Ishikawa (cell line): ENCODE measurements around the gene MRPL36.

Source experiments
- CEBPB ChIP-seq: IDR thresholded peaks from 2 replicates; pipeline ENCODE4 v1.6.1; 2012
- CREB1 ChIP-seq: IDR thresholded peaks from 2 replicates; pipeline ENCODE4 v1.6.1; 2012; ENCODE audit warnings: low read depth
- EGR1 ChIP-seq: IDR thresholded peaks from 2 replicates; pipeline ENCODE4 v1.6.1; 2012
- EP300 ChIP-seq: IDR thresholded peaks from 2 replicates; pipeline ENCODE4 v1.6.1; 2012; ENCODE audit warnings: borderline replicate concordance
- FOXM1 ChIP-seq: IDR thresholded peaks from 2 replicates; pipeline ENCODE4 v1.6.1; 2012; ENCODE audit warnings: low read depth, borderline replicate concordance
- NFIC ChIP-seq: IDR thresholded peaks from 2 replicates; pipeline ENCODE4 v1.6.1; 2012
- RAD21 ChIP-seq: IDR thresholded peaks from 2 replicates; pipeline ENCODE4 v1.6.1; 2012; ENCODE audit warnings: low read depth
- TAF1 ChIP-seq: IDR thresholded peaks from 2 replicates; pipeline ENCODE4 v1.6.1; 2012; ENCODE audit warnings: low read depth, mild to moderate bottlenecking
- TCF12 ChIP-seq: IDR thresholded peaks from 2 replicates; pipeline ENCODE4 v1.6.1; 2012; ENCODE audit warnings: low read depth
- TEAD4 ChIP-seq: IDR thresholded peaks from 2 replicates; pipeline ENCODE4 v1.6.1; 2012
- YY1 ChIP-seq: IDR thresholded peaks from 2 replicates; pipeline ENCODE4 v1.6.1; 2012; ENCODE audit warnings: low read depth
- ZBTB7A ChIP-seq: IDR thresholded peaks from 2 replicates; pipeline ENCODE4 v1.6.1; 2012; ENCODE audit warnings: low read depth
- TF ChIP-seq, protein P1 (sequence below): IDR thresholded peaks from 2 replicates; pipeline ENCODE4 v1.6.1; 2012
- TF ChIP-seq, protein P2 (sequence below): IDR thresholded peaks from 2 replicates; pipeline ENCODE4 v1.6.1; 2012; ENCODE audit warnings: low read depth, mild to moderate bottlenecking
- TF ChIP-seq, protein P3 (sequence below): IDR thresholded peaks from 2 replicates; pipeline ENCODE4 v1.6.1; 2012

MRPL36 gene

DNA sequence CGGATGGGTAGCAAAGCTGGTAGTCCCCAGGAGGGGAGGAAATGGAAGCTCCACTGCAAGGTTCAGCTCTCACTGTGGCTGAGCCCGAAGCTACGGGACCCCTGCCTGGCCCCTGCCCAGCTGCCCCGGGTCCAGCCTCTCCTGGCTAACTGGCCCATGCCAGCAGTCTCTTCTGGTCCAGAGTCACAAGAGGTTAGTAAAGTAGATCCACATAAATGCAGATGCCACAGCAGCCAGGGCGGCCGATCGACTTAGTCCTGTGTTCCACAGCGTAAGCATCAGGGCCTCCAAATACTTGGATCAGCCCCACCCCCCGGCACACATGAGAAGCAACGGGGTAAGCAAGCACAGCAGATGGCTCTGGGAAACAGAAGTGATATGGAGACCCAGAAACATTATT lies 42.1 kb downstream of the MRPL36 start:
- no peak for TF ChIP-seq RAD21
- no peak for TF ChIP-seq YY1
- no peak for TF ChIP-seq TEAD4
- TF ChIP-seq, protein P1, sequence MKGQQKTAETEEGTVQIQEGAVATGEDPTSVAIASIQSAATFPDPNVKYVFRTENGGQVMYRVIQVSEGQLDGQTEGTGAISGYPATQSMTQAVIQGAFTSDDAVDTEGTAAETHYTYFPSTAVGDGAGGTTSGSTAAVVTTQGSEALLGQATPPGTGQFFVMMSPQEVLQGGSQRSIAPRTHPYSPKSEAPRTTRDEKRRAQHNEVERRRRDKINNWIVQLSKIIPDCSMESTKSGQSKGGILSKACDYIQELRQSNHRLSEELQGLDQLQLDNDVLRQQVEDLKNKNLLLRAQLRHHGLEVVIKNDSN: no peak
- TF ChIP-seq EP300: no peak
- TF ChIP-seq, protein P2, sequence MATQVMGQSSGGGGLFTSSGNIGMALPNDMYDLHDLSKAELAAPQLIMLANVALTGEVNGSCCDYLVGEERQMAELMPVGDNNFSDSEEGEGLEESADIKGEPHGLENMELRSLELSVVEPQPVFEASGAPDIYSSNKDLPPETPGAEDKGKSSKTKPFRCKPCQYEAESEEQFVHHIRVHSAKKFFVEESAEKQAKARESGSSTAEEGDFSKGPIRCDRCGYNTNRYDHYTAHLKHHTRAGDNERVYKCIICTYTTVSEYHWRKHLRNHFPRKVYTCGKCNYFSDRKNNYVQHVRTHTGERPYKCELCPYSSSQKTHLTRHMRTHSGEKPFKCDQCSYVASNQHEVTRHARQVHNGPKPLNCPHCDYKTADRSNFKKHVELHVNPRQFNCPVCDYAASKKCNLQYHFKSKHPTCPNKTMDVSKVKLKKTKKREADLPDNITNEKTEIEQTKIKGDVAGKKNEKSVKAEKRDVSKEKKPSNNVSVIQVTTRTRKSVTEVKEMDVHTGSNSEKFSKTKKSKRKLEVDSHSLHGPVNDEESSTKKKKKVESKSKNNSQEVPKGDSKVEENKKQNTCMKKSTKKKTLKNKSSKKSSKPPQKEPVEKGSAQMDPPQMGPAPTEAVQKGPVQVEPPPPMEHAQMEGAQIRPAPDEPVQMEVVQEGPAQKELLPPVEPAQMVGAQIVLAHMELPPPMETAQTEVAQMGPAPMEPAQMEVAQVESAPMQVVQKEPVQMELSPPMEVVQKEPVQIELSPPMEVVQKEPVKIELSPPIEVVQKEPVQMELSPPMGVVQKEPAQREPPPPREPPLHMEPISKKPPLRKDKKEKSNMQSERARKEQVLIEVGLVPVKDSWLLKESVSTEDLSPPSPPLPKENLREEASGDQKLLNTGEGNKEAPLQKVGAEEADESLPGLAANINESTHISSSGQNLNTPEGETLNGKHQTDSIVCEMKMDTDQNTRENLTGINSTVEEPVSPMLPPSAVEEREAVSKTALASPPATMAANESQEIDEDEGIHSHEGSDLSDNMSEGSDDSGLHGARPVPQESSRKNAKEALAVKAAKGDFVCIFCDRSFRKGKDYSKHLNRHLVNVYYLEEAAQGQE: no peak
- TF ChIP-seq FOXM1: no peak
- no peak for TF ChIP-seq CEBPB

DNA sequence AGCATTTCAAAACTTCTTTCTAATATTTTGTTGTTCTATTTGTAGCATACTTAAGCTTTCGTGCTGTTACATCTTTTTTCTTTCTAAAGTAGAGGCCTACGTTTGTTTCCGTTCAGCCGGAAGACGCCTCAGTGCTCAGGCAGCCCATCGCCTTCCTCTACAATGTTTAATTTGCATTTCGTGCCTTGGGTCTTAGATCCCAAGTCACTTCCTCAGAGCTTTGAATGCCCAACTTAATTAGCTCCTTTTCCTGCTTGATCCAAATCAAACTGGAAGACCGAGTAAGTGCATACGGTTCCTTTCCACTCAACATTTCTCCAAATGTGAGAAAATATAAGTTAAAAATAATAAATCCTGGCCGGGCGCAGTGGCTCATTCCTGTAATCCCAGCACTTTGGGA lies 43.2 kb downstream of the MRPL36 start:
- no peak for TF ChIP-seq FOXM1
- no peak for TF ChIP-seq ZBTB7A
- no peak for TF ChIP-seq EGR1
- TF ChIP-seq EP300: no peak
- TF ChIP-seq TAF1: no peak
- TF ChIP-seq TEAD4: no peak
- no peak for TF ChIP-seq TCF12

DNA sequence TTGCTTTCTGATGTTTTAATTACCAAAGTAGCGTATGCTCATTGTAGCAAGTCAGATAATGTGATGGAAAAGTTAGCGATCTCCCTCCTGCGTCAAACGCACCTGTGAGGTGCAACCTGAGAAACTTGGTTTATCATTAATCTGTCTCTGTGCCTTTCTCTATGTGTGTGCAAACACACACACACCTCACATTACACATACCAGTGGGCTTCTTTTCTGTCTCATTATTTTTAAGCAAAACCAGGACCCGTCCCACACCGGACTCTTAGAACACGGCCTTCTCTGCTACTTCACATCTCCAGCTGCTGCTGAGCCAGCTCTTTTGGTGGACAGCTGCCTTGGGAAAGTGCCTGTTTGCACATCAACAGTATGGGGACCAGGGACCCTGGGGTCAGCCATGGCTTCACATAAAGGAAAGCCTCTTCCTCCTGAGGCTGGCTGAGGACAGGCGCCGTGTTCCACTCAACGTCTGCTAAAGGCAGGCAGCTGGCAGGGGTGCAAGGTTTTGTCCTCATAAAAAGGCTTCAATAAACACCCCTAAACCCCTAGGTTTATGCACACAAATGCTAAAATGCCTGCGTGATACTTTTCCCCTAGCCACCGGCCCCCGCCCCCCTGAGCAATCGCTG lies 44.2 kb downstream of the MRPL36 start:
- no peak for TF ChIP-seq EP300
- TF ChIP-seq, protein P2: no peak
- no peak for TF ChIP-seq EGR1
- no peak for TF ChIP-seq CREB1
- TF ChIP-seq TCF12: no peak
- no peak for TF ChIP-seq RAD21

DNA sequence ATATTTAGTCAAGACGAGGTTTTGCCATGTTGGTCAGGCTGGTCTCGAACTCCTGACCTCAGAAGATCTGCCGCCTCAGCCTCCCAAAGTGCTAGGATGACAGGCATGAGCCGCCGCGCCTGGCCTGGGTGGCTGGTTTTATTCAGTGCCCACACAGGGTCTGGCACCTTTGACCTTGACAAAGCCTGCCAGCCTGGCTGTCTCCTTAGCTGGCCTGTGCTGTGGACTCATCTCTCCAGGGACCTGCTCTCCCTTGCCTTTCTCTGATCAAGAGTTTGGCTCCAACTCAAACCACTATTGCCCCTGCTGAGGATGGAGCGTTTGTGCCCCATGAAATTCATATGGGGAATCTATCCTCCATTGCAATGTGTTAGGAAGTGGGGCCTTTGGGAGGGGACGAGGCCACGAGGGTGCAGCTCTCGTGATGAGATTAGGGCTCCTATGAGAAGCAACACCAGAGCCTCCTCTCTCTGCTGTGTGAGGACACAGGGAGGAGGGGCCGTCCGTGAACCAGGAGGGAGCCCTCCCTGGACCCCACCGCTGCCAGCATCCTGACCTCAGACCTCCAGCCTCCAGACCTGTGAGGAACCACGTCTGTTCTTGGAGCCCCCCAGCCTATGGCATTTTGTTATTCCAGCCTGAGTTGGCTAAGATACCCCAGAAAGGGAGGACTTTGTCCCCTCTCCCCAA lies 45.0 kb downstream of the MRPL36 start:
- TF ChIP-seq TAF1 (no peak), RAD21 (no peak), CEBPB (no peak), EGR1 (no peak)
- TF ChIP-seq, protein P1: no peak

DNA sequence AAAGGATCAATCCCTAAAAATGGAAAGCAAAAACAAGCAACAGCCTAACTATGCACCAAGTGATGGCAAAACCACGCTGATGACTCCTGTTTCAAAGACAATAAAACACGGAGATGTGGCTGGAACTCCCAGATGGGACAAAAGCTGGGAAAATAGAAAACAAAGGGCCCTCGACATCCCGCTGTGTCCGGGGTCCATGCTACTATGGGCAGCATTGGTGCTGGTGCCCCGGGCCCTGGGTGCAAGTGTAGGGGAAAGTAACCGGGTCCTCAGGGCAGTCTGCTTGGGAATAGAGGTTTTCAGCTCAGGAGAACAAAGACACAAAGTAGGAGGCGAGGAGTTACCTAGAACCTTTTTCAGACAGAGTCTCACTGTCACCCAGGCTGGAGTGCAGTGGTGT lies 46.1 kb downstream of the MRPL36 start:
- TF ChIP-seq EGR1 (no peak), TAF1 (no peak), CREB1 (no peak), TEAD4 (no peak)
- TF ChIP-seq, protein P2: no peak

DNA sequence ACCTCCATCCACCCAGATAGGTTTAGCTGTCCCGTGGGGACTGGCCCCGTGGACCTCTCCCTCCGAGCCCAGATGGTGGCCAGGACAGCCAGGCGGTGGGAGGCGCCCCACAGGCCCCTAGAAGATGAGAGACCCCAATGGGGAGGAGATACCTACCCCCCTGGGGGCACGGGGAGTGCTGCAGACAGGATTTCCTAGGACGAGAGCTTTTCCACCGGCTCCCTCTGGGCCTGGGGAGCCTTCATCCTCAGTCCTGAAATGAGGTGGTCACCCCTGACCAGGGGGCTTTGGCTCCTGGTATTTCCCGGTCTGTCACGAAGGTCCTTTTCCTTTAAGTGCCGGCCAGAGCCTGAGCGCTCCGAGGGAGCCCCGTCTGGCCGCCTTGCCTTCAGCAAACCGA lies 46.8 kb downstream of the MRPL36 start:
- no peak for TF ChIP-seq RAD21
- TF ChIP-seq FOXM1: no peak
- TF ChIP-seq NFIC: no peak
- no peak for TF ChIP-seq EP300
- TF ChIP-seq, protein P2: no peak
- TF ChIP-seq TCF12: no peak
- TF ChIP-seq EGR1: no peak
- TF ChIP-seq ZBTB7A: no peak
- TF ChIP-seq YY1: no peak
- no peak for TF ChIP-seq CEBPB
- TF ChIP-seq, protein P1: no peak
- TF ChIP-seq TAF1: no peak
- TF ChIP-seq CREB1: no peak
- TF ChIP-seq, protein P3, sequence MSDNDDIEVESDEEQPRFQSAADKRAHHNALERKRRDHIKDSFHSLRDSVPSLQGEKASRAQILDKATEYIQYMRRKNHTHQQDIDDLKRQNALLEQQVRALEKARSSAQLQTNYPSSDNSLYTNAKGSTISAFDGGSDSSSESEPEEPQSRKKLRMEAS: no peak
- no peak for TF ChIP-seq TEAD4
